CD4-positive, alpha-beta T cell treated with Interleukin-15 for 4 hours (primary cell): Measurements from ENCODE around the gene STARD8.
"Not testable (repeated sequence)": the region's sequence is repeated elsewhere in the genome, so short reads cannot be mapped to it uniquely, and the experiment has no call there.

Experiments used
- DNase-seq: peaks from one replicate; pipeline ENCODE4 v3.0.0-alpha.2; 2020; ENCODE audit warnings: low spot score

STARD8 gene

DNA sequence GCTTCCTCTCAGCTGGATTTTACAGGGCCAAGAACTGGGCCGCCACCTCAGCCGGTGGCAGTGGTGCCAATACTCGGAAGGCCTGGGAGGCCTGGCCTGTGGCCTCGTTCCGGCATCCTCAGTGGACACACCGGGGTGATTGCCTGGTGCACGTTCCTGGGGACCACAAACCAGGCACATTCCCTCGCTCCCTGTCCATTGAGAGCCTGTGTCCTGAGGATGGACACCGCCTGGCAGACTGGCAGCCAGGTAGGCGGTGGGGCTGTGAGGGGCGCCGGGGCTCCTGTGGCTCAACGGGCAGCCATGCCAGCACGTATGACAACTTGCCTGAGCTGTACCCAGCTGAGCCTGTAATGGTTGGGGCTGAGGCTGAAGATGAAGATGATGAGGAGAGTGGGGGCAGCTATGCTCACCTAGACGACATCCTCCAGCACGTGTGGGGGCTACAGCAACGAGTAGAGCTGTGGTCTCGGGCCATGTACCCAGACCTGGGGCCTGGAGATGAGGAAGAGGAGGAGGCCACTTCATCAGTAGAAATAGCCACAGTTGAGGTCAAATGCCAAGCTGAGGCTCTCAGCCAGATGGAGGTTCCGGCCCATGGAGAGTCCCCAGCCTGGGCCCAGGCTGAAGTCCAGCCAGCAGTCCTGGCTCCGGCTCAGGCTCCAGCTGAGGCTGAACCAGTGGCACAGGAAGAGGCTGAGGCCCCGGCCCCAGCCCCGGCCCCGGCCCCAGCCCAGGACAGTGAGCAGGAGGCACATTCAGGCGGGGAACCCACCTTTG lies 70.4 kb downstream of the STARD8 start:
- no peak for DNase-seq

DNA sequence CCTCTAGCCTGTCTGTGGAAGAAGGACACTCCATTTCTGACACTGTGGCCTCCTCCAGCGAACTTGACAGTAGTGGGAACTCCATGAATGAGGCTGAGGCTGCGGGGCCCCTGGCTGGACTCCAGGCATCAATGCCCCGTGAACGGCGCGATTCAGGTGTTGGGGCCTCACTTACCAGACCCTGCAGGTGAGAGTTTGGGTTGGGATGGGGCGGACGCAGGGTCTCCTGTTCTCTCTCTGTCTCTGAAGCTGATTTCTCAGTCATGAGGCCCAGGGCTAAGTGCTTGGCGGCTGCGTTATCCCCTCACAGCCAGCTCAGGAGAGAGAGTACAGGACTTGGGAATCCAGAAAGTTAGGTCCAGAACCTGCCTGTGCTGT lies 71.0 kb downstream of the STARD8 start:
- DNase-seq, result no peak

DNA sequence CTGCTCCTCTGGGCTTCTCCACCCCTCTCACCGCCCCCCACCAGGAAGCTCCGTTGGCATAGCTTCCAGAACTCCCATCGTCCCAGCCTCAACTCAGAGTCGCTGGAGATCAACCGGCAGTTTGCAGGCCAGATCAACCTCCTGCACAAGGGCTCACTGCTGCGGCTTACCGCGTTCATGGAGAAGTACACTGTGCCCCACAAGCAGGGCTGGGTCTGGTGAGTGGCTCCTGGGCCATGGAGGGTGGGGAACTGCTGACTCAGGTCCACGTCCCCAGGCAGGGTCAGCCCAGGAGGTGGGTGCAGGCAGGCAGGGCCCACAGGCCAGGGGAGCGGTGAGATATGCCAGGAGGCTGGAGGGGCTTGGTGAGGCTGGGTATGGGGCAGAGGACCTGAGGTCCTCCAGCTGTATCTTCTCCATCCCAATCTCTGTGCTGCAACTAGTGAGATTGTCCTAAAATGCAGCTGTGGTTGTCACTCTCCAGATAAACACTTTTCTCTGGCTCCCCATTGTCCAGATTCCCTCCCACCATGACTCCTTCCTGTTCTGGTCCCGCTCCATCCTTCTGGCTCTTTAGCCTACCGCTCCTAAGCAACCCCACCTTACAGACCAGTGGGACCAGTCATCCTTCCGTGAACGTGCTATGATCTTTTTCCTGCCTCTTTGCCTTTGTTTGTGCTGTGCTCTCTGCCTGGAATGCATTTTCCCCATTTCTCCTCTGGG lies 71.9 kb downstream of the STARD8 start:
- no peak for DNase-seq

DNA sequence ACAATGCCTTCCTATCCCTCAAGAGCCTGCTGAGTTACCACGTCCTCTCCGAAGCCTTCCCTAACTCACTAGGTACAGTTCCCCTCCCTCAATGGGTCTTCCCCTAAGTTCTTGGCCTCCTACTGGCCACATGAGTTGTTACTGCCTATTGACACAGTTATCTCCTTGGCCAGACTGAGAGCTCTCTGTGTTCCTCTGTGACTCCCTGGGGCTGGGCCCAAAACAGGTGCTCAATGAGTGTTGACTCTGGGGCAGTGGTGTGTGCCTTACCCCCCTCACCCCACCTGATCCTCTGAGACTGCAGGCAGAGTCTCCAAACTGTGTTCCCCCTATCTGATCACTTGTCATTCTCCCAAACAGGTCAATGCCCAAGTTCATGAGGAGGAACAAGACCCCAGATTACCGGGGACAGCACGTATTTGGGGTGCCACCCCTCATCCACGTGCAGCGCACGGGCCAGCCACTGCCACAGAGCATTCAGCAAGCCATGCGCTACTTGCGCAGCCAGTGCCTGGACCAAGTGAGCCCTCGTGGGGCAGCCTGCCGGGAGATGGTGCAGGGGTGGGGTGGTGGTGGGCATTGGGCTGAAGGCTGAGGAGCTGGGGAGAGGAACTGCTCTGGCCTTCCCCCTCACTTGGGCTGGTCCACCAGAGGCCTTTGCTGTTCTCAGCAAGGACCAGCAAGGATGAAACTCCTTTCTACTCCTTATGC lies 72.6 kb downstream of the STARD8 start:
- DNase-seq, result no peak

DNA sequence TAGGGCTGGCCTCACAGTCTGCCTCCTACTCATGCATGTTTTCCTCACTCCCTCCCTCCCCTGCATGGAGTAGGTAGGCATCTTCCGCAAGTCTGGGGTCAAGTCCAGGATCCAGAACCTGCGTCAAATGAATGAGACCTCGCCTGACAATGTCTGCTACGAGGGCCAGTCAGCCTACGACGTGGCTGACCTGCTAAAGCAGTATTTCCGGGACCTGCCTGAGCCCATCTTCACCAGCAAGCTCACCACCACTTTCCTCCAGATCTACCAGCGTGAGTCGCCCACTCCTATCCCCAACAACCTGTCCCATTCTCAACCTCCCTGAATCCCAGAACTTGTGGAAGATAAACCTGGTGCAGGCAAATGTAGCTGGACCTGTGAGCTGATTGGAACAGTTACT lies 73.4 kb downstream of the STARD8 start:
- no peak for DNase-seq

DNA sequence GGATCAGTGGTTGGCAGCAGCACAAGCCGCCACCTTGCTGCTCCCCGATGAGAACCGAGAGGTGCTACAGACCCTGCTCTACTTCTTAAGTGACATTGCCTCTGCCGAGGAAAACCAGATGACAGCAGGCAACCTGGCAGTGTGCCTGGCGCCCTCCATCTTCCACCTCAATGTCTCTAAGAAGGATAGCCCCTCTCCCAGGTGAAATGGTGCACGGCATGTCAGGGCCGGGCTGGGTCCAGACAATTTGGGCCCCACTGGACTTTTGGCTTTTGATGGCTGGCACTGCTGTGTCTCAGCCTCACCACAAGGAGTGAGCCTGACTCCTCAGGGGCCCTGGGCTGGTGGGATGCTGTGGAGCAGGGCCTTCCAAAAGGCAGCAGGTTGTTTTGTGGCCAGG lies 74.1 kb downstream of the STARD8 start:
- no peak for DNase-seq

DNA sequence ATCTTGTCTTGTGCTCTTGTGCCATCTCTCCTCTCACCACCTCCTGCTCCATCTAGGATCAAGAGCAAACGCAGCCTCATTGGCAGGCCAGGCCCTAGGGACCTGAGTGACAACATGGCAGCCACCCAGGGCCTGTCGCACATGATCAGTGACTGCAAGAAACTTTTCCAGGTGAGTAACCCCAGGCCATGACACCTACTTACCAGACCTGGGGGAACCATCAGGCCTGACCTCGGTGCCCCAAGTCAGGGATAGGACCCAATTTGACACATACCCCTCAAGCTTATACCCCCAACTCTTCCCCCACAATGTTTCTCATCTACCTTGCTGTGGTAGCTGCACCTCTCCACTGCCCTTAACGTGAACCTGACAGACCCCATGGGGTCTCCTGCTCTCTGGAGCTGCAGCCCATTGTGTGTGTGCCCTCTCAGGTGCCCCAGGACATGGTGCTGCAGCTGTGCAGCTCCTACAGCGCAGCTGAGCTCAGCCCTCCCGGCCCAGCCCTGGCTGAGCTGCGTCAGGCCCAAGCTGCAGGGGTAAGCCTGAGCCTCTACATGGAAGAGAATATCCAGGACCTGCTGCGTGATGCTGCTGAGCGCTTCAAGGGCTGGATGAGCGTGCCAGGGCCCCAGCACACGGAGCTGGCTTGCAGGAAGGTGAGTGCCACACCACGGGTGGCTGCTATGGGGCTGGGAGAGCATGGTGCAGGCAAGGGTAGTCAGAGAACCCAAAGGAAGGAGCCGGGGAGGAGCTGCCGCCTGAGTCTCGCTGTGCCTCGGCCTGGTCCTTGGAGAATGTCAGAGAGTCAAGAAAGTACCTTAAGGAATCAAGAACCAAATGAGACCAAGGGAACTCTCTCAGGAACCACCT lies 74.8 kb downstream of the STARD8 start:
- no peak for DNase-seq

DNA sequence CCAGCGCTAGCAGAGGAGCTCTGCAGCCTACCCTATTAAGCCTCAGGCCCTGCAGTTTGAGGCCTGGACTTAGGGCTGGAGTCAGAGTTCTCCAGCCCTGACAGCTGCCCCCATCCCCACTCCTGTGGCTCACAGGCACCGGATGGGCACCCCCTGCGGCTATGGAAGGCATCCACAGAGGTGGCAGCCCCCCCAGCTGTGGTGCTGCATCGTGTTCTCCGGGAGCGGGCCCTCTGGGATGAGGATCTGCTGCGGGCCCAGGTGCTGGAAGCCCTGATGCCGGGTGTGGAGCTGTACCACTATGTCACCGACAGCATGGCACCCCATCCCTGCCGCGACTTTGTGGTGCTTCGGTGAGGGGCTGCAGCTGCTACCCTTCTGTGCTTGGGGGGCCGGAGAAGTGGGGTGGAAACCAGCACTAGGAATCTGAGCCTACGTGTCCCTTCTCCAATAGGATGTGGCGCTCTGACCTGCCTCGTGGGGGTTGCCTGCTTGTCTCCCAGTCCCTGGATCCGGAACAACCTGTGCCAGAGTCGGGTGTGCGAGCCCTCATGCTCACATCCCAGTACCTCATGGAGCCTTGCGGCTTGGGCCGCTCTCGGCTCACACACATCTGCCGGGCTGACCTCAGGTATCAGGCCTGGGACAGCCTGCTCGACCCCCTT lies 76.2 kb downstream of the STARD8 start:
- DNase-seq, result no peak

DNA sequence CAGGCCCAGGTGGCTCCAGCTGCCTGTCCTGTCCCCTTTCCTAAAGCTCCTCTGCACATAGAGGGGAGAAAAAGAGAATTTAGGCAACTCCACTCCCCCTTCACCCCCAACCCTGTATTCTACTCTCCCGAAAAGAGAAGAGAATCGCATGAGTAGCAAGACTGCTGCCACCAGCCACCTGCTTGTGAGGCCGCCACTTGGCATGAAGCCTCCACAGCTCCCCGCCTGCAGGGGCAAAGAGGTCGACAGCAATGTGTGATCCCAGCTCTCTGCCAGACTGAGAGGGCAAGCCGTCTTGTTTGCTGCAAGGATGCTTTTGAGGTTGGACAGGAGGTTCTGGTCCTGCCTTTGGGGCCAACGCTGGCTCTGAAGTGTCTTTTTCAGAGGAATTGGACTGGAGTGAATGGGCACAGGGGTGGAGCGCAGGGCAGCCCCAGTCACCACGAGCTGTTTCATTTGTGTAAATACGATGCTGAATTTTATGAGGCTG lies 77.1 kb downstream of the STARD8 start:
- no peak for DNase-seq

DNA sequence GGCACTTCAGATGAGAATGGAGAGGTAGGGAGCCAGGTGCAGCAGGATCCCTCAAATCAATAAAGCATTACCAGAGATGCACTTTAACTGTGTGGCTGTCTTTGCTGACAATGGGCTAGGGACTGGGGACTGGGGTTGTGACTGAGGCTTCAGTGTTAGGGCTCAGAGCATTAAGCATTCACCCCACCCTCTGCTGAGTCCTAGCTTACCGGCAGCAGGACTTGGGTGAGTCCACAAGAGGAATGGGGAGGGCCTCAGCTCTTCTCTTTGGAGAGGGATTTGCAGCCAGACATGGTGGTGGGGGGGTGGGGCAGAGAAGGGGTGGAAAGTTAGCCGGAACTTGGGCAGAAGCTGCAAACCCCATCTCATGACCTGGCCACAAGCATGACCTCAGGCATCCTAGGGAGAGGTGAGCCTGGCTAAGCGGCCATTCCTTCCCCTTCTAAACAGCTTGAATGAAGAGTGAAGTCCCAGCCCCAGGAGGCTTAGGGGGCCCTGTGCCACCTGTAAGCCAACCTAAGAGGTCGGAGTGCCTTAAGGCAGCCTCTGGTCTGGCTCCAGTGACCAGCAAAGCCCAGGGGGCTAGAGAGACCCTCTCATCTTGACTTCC lies 78.4 kb downstream of the STARD8 start:
- no peak for DNase-seq

DNA sequence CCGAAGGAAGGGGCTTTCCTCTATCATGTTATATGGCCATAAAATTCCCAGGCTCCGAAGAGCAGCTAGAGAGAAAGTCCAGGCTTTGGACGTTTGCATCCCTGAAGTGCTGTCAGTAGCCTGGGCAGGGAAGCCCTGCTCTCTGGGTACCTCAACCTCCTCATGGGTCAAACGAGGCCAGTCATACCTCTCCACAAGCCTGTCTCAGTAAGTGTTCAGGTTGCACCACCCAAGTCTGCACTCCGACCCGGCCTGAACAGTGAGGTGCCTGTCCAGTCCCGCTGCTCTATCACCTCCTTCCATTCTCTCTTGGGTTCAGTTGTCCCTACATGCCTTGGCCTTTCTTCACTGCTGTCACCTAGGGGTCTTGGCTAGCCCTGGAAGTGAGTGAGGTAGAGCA lies 78.9 kb downstream of the STARD8 start:
- DNase-seq, result no peak

DNA sequence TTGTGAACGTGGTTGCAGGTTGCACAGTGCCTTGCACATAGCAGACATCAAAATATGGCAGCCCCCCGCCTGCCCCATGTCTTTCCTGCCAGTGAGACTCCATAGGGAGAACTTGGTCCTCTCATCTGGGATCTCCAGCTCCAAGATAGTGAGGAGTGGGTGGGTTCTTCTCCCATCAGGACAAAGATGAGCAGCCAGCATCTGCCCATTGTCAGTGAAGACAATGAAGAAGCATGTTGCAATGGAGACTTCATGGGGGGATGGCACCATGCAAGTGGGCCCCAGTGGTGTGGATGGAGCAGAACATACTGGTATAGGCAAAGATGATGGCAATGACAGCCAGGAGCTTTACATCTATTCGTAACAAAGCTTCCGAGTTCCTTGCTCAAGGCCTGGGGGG lies 80.2 kb downstream of the STARD8 start:
- no peak for DNase-seq

DNA sequence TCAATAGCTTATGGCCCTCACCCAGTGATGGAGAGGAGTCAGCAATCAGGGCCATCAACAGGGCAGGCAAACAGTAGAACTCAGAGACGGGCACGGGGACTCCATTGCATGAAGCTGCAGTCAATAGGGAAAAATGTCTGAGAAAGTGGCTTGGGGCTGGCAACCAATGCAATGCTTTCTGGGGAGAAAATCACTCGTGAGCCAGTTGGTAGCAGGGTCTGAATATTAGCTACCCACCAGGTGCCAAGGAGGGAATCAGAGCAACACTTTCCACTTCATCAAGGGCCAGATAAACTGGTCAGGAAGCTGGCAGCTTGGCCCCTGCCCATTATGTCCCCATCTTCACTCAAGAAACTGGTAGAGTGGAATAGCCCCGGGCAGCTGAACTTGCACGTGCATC lies 80.7 kb downstream of the STARD8 start:
- no peak for DNase-seq

DNA sequence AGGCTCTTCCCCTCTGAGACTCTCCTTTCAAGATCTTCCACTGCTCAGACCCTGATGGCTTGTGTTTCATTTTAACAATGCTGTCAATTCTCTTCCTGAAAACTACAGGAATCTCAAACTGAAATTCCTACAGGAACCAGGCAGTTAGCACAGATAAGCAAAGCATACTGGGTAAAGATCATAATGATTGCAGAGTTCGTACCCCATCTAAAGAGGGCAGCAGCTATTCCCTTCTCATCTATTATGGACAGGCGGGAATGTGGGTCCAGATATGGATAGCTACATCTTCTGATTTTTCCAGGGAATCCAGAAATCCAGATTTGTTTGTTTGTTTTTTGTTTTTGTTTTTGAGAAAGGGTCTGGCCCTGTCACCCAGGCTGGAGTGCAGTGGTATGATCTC lies 83.8 kb downstream of the STARD8 start:
- no peak for DNase-seq

DNA sequence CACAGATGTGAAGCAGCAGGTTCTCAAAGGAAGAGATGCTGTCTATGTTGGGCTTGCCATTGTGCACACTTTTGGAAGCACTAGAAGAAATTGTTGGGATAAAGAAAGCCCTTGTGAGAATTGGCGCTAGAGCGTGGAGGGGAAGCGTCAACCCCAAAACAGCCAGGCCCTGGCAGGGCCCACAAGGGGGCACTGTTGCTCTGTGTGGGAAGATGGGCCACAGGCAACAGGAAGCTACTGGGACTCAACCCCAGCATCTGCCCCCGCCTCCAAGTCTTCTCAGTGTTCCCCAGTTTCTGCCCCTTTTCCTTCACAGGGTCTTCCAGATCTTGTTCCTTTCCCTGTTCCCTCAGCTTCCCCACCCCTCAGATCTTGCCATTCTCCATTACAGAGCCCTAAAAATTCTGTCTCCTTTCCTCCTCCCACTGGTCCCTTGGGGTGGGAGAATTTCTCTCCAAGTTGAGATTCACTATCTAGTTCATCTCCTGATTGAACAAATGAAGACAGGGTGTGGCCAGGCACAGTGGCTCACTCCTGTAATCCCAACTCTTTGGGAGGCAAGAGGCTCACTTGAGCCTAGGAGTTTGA lies 85.5 kb downstream of the STARD8 start:
- peak; percentile 45 for DNase-seq

DNA sequence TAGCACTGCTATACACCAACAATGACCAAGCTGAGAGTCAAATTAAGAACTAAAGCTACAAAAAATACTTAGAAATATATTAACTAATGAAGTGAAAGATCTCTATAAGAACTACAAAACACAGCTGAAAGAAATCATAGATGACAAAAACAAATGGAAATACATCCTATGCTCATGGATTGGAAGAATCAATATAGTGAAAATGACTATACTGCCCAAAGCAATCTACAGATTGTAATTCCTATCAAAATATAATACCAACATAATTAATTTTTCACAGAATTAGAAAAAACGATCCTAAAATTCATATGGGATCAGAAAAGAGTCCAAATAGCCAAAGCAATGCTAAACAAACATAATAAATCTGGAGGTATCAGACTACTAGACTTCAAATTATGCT lies 87.8 kb downstream of the STARD8 start:
- DNase-seq, result no peak

DNA sequence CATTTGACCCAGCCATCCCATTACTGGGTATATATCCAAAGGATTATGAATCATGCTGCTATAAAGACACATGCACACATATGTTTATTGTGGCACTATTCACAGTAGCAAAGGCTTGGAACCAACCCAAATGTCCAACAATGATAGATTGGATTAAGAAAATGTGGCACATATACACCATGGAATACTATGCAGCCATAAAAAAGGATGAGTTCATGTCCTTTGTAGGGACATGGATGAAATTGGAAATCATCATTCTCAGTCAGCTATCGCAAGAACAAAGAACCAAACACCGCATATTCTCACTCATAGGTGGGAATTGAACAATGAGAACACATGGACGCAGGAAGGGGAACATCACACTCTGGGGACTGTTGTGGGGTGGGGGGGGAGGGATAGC lies 94.4 kb downstream of the STARD8 start:
- DNase-seq, result not testable (repeated sequence)

DNA sequence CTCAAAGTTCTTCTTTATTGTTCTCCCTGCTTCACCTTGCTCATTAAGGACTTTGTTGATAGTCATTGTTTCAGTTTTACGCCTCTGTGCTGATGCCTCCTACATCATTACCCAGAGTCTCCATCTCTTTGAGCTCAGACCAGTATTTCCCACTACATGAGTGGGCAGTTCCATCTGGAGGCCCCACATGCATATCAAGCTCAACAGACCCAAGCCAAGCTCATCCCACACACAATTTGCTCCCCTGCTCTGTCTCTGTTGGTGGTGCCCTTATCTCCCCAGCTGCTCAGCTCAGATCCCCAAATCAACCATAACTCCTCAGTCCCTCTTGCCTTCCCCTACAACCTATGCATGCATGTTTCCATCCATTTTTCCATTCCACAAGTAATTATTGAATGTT lies 96.3 kb downstream of the STARD8 start:
- no peak for DNase-seq

DNA sequence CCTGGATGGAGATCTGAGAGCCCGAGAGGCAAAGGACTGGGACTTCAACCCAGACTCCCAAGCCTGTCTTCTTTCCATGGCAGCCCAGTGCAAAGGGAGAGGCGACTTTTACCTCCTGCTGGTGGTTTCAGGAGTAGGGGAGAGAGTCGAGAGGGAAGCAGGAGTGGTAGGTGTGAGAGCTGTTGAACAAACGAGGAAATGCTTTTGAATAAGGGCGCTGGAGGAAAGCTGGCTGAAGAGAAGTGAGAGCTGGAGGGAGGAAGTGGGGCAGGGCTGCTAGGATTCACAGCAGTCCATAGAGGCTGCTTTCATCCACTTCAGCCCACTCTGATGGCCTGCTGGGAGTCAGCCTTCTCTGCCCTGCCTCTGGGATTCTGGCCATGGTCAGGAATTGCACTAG lies 99.5 kb downstream of the STARD8 start:
- DNase-seq, result no peak

DNA sequence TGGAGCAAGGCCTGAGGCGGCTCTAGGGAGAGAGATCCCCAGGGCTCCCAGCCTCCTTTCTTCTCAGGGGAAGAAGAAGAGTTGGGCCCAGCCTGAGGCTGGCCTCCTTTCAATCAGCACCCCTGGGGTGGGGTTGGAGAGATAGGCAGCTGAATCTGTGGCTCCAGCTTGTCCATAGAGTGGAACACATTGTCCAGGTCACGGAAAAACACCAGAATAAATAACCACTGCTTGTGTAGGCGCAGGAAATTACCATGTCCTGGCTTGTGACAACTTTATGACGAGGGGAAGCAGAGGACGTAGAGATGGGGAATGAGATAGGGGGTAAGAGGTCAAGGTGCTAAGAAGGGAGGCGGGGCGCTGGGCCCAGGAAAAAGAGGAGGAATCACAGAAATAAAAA lies 100.6 kb downstream of the STARD8 start:
- DNase-seq, result no peak

DNA sequence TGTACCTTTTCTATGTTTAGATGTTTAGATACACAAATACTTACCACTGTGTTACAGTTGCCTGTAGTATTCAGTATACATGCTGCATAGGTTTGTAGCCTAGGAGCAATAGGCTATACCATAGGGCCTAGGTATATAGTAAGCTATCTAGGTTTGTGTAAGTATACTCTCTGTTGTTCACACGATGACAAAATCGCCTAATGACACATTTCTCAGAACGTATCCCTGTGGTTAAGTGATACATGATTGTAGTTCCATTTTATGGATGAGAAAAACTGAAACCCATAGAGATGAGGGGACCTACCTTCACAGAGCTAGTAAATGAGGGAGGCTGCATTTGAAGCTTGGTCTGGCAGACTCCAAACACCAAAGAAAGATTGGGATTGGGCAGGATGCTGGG lies 102.0 kb downstream of the STARD8 start:
- DNase-seq, result no peak
